Vagina (tissue), 2 donors: ENCODE measurements around the gene XPNPEP1.

ENCODE experiments used
- CTCF ChIP-seq, 3 experiments: fragments of 450-650 bp in 2 of 3; fragments of 200-600 bp in 1 of 3; sonication (generic) in 1 of 3; IDR thresholded peaks; one replicate each; pipeline ENCODE4 v1.5.1; 2017 to 2019; ENCODE audit warnings: antibody characterized with exemption in 3 of 3, mild to moderate bottlenecking in 2 of 3, moderate library complexity in 2 of 3
- POLR2A ChIP-seq, 2 donors: fragments of 450-650 bp; IDR thresholded peaks; one replicate each; pipeline ENCODE4 v1.6.1; 2017; ENCODE audit warnings: antibody characterized with exemption in 2 of 2, mild to moderate bottlenecking in 2 of 2, moderate library complexity in 2 of 2

GRCh38 chr10:109875828-109876821 lies 47.2 kb downstream of the XPNPEP1 start:
- TF ChIP-seq CTCF (IDR thresholded peaks at IDR 0.05) = no peak
- no peak for TF ChIP-seq POLR2A (IDR thresholded peaks at IDR 0.05)
